Activated T-cell treated with anti-CD3 and anti-CD28 coated beads, Interleukin-2, amount 50 U/mL, for 4 hours (primary cell): ENCODE data around the gene DYNLT2. TPM values are rescaled to one million over a fixed set of nuclear protein-coding genes. Genes with fewer than 3 reads are reported as not detected.
"Not testable (repeated sequence)": the region's sequence is repeated elsewhere in the genome, so short reads cannot be mapped to it uniquely, and the experiment has no call there.

Source experiments
- ATAC-seq, 2 donors: fragments of 200-7000 bp; cut with Tn5 transposase; one replicate each; pipeline ENCODE4 v1.10.0; 2021
- DNase-seq: peaks from one replicate; pipeline ENCODE4 v3.0.0-alpha.2; 2020
- H3K27me3 Mint-ChIP-seq: one replicate; pipeline ENCODE4 v1.8.0; 2021; ENCODE audit warnings: low read depth, mixed read lengths
- H3K36me3 Mint-ChIP-seq: one replicate; pipeline ENCODE4 v1.8.0; 2022; ENCODE audit warnings: mixed read lengths; ENCODE audit not compliant: insufficient read depth
- H3K4me1 Mint-ChIP-seq: one replicate; pipeline ENCODE4 v1.8.0; 2021; ENCODE audit warnings: low read depth, mixed read lengths
- H3K4me3 Mint-ChIP-seq: one replicate; pipeline ENCODE4 v1.8.0; 2021; ENCODE audit warnings: mild to moderate bottlenecking, moderate library complexity, mixed read lengths
- H3K9me3 Mint-ChIP-seq: one replicate; pipeline ENCODE4 v1.8.0; 2021; ENCODE audit warnings: mixed read lengths
- total RNA-seq, 3 donors: library from RNA; stranded (reverse); gene quantifications; one replicate each; pipeline ENCODE4 v1.2.1, GENCODE V29; 2021

Gene DYNLT2
- total RNA-seq, 3 donors from 2014 or later: 0.95 to 1.7 (median 1.6) TPM

- Mint-ChIP-seq H3K9me3 (no peaks in the 10 kb centered on the region), H3K27me3 (no peaks in the 10 kb centered on the region), H3K4me3 (no peak overlapping the region), H3K36me3 (peaks cover 26% of the 10 kb centered on the region), H3K4me1 (no peaks in the 10 kb centered on the region)
- ATAC-seq (no peak), DNase-seq (no peak)
Observed at GRCh38 chr6:169776379-169776778, 25.0 kb upstream of the DYNLT2 start.

GRCh38 chr6:169775321-169775720 is 23.9 kb upstream of the DYNLT2 start:
- Mint-ChIP-seq H3K4me3 (no peak overlapping the region), H3K9me3 (no peaks in the 10 kb centered on the region), H3K27me3 (no peaks in the 10 kb centered on the region), H3K4me1 (no peaks in the 10 kb centered on the region), H3K36me3 (peaks cover 26% of the 10 kb centered on the region)
- ATAC-seq: no peak
- no peak for DNase-seq

DNA sequence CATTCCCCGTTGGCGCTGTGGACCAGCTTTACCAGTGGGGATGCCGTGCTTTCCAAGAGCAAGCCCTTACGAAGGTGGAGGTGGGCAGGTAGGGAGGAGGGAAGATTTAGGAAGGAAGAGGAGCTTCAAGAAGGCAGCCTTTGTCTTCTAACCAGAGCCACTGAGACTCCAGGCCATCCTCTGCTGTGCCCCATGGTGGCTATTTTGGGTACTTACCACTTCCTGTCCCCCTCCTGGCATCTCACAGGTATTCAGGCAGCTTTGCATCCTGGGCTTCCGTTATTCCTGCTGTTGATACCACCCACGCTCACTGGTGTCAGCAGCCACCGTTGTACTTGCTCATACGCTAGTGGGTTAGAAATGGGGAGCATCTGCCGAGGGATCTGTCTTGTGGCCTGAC is 23.0 kb upstream of the DYNLT2 start:
- DNase-seq: no peak
- peaks cover 27% of the 10 kb centered on the region for H3K36me3 Mint-ChIP-seq

DNA sequence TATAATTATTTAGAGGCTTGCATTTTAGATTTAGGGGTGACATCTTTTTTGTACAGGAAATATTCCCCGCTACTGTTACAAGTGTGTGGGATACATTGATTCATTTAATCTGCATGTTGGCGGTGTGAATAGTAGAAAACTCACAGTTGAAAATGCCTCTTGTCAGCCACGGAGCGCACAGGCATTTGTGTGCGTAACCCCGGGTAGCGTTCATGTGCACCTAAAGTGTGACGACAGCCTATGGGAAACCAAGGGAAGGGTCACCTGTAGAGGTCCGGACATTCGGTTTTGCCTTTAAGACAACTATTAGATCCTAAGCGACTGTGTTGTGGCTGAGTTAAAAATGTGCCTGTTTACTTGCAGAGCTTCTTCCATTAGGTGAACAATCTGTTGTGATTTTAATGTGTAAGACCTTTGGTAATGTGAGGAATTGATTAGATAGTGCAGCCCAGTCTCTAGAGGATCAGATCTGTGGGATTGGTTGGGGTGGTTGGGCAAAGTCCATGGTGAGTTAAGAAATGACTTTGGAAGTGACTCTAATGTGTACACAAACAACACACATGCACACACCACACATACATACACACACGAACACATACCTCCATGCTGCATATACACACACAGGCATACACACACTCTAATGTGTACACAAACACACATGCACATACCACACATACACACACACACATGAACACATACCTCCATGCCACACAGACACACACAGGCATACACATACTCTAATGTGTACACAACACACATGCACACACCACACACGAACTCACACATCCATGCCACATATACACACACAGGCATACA is 15.8 kb upstream of the DYNLT2 start:
- Mint-ChIP-seq H3K27me3 (no peaks in the 10 kb centered on the region), H3K9me3 (no peaks in the 10 kb centered on the region), H3K4me1 (no peaks in the 10 kb centered on the region), H3K36me3 (peaks cover 51% of the 10 kb centered on the region), H3K4me3 (no peak overlapping the region)
- no peak for ATAC-seq
- no peak for DNase-seq

More for the DNA sequence above, 23.0 kb upstream of the DYNLT2 start:
- no peak for ATAC-seq
- H3K4me1 Mint-ChIP-seq: no peaks in the 10 kb centered on the region
- no peaks in the 10 kb centered on the region for H3K9me3 Mint-ChIP-seq
- no peaks in the 10 kb centered on the region for H3K27me3 Mint-ChIP-seq
- no peak overlapping the region for H3K4me3 Mint-ChIP-seq

DNA sequence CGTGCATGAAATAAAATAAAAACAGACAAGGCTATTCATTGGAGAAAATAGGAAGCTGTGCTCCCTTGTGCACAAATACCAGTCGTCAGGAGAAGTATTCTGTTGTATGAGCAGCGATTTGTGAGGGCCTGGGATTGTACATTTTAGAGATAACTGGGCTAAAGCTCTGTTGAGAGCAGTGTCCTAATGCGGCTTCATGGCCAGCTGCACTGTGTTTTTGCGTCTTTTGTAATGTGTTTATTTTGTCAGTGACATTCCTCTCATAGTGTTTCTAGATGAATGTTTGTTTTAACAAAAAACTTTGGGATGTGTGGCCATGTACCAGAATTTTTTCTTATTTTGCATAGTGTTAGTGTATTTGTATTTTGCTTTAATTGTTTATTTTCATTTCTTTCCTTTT is 14.9 kb upstream of the DYNLT2 start:
- DNase-seq (no peak), ATAC-seq (no peak)
- Mint-ChIP-seq H3K36me3 (peaks cover 48% of the 10 kb centered on the region), H3K4me1 (no peaks in the 10 kb centered on the region), H3K4me3 (no peak overlapping the region), H3K27me3 (no peaks in the 10 kb centered on the region), H3K9me3 (no peaks in the 10 kb centered on the region)

DNA sequence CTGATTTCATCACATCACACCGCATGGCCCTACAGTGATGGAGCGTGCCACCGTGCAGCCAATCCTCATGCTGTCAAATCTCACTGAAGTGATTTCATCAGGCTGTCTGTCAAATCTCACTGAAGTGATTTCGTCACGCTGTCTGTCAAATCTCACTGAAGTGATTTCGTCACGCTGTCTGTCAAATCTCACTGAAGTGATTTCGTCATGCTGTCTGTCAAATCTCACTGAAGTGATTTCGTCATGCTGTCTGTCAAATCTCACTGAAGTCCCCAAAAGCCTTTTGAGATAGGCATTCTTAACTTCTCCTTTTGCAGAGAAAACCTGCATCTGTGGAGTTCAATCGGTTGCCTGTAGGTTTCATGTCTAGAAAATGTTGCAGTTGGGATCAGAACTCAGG is 14.4 kb upstream of the DYNLT2 start:
- not testable (repeated sequence) for H3K4me3 Mint-ChIP-seq, H3K4me1 Mint-ChIP-seq, H3K9me3 Mint-ChIP-seq, H3K27me3 Mint-ChIP-seq, DNase-seq, ATAC-seq
- H3K36me3 Mint-ChIP-seq: peaks cover 47% of the 10 kb centered on the region

DNA sequence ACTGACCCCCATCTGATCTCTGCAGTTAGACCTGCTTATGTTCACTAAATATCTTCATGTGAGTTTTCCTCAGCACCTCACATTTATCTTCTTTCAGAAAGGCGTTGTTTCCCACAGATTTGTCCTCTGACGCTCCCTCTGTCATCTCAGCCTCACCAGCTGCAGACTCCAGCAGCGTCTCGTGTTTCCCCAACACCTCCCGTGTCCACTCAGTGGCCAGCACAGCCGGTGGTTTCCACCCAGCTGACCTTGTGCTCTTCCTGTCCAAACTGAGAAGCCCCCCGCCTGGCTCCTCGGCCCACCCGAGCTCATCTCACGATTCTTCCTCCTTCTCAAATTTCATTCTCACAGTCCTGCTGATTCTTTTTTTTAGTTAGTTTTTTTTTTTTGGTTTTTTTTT is 12.5 kb upstream of the DYNLT2 start:
- Mint-ChIP-seq H3K36me3 (peaks cover 59% of the 10 kb centered on the region), H3K27me3 (no peaks in the 10 kb centered on the region), H3K9me3 (no peaks in the 10 kb centered on the region), H3K4me3 (no peak overlapping the region), H3K4me1 (no peaks in the 10 kb centered on the region)
- ATAC-seq (no peak), DNase-seq (no peak)

DNA sequence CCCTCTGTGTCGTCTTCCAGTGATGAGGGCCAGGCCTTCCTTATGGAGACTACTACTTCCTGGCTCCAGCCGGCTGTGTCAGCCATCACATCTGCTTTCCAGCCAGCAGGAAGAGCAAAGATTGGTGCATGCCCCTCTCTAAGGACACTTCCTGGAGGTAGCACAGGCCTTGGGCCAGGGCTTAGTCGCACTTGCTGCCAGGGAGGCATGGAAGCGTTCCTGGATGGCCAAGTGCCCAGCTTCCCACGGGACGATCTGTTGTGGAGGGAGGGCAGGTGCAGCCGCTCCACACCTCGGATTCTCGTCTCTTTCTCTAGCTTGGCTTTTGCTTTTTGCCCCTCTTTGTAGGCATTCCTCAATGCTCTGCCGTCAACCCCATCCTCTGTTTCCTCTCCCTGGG is 11.9 kb upstream of the DYNLT2 start:
- H3K36me3 Mint-ChIP-seq: peaks cover 59% of the 10 kb centered on the region
- H3K9me3 Mint-ChIP-seq: no peaks in the 10 kb centered on the region
- no peaks in the 10 kb centered on the region for H3K27me3 Mint-ChIP-seq
- no peaks in the 10 kb centered on the region for H3K4me1 Mint-ChIP-seq
- no peak for DNase-seq
- no peak for ATAC-seq
- no peak overlapping the region for H3K4me3 Mint-ChIP-seq

- H3K9me3 Mint-ChIP-seq: no peaks in the 10 kb centered on the region
- H3K4me1 Mint-ChIP-seq: peaks cover 23% of the 10 kb centered on the region
- peaks cover 27% of the 10 kb centered on the region for H3K36me3 Mint-ChIP-seq
- DNase-seq: no peak
- ATAC-seq: no peak
- no peak overlapping the region for H3K4me3 Mint-ChIP-seq
- no peaks in the 10 kb centered on the region for H3K27me3 Mint-ChIP-seq
Observed at GRCh38 chr6:169755162-169755561, 3.8 kb upstream of the DYNLT2 start.

DNA sequence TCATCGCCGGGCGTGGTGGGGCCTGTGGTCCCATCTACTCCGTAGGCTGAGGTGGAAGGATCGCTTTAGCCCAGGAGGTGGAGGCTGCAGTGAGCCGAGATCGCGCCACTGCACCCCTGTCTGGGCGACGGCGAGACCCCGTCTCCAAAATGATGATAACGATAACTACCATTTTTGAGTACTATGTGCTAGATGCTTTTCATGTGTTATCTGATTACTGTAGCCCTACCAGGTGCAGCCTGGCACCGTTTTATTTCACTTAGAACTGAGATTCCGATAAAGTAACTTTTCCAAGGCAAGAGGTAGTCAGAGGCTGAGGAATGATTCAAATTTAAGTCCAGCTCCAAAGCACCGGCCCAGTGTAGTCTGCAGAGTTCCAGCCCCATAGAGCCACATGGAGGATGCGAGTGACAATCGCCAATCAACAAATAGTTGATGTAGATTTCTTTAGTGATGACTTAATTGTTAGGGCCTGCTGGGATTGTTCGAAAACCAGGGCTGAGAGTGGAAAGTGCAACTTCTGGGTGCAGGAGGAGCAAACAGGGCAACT is 777 bp upstream of the DYNLT2 start:
- ATAC-seq: peak; percentile 35 to 53
- Mint-ChIP-seq H3K4me1 (peaks cover 30% of the 10 kb centered on the region), H3K9me3 (peaks cover 6% of the 10 kb centered on the region), H3K27me3 (no peaks in the 10 kb centered on the region), H3K36me3 (peaks cover 9% of the 10 kb centered on the region), H3K4me3 (peak overlapping the region; percentile 100)
- DNase-seq: no peak

GRCh38 chr6:169746556-169746955 is 4.8 kb downstream of the DYNLT2 start:
- H3K36me3 Mint-ChIP-seq: peaks cover 3% of the 10 kb centered on the region
- H3K4me3 Mint-ChIP-seq: no peak overlapping the region
- DNase-seq (no peak), ATAC-seq (no peak)
- peaks cover 17% of the 10 kb centered on the region for H3K4me1 Mint-ChIP-seq
- peaks cover 19% of the 10 kb centered on the region for H3K9me3 Mint-ChIP-seq
- no peaks in the 10 kb centered on the region for H3K27me3 Mint-ChIP-seq

DNA sequence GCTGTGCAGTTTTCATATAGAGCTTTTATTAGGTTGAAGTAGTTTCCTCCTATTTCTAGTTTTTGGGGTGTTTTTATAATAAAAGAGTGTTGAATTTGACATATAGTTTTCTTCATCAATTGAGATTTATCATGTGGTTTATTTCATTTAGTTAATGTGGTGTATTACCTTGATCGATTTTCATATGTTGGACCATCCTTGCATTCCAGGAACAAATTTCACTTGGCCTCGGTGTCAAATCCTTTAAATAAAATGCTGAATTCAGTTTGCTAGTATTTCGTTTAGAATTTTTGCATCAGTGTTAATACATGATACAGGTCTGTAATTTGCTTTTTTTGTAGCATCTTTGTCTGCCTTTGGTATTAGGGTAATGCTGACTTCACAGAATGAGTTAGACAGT is 6.0 kb downstream of the DYNLT2 start:
- Mint-ChIP-seq H3K27me3 (no peaks in the 10 kb centered on the region), H3K4me1 (peaks cover 10% of the 10 kb centered on the region), H3K9me3 (peaks cover 19% of the 10 kb centered on the region), H3K36me3 (peaks cover 3% of the 10 kb centered on the region), H3K4me3 (no peak overlapping the region)
- DNase-seq (no peak), ATAC-seq (no peak)

- DNase-seq (no peak), ATAC-seq (no peak)
- H3K27me3 Mint-ChIP-seq: no peaks in the 10 kb centered on the region
- no peak overlapping the region for H3K4me3 Mint-ChIP-seq
- H3K36me3 Mint-ChIP-seq: no peaks in the 10 kb centered on the region
- peaks cover 7% of the 10 kb centered on the region for H3K9me3 Mint-ChIP-seq
- no peaks in the 10 kb centered on the region for H3K4me1 Mint-ChIP-seq
Observed at GRCh38 chr6:169741344-169741743, 10.0 kb downstream of the DYNLT2 start.

- no peak for DNase-seq
- no peaks in the 10 kb centered on the region for H3K9me3 Mint-ChIP-seq
- peaks cover 16% of the 10 kb centered on the region for H3K27me3 Mint-ChIP-seq
- no peaks in the 10 kb centered on the region for H3K4me1 Mint-ChIP-seq
- no peak for ATAC-seq
- H3K4me3 Mint-ChIP-seq: no peak overlapping the region
- H3K36me3 Mint-ChIP-seq: no peaks in the 10 kb centered on the region
Observed at GRCh38 chr6:169738976-169739529, 12.3 kb downstream of the DYNLT2 start.
